ENCODE measurements around the gene SAXO2.
"Not testable (repeated sequence)": the region's sequence is repeated elsewhere in the genome, so short reads cannot be mapped to it uniquely, and the experiment has no call there.

The SAXO2 gene

GRCh38 chr15:82286475-82286874 is 23.9 kb downstream of the SAXO2 start:
- not testable (repeated sequence) for DNase-seq (ENCODE audit: low read depth)

- not testable (repeated sequence) for DNase-seq (ENCODE audit: low read depth)
Measured at GRCh38 chr15:82288202-82288601, 25.6 kb downstream of the SAXO2 start.

- DNase-seq (ENCODE audit: low read depth), result no peak
Measured at GRCh38 chr15:82292271-82292670, 29.7 kb downstream of the SAXO2 start.

- no peak for DNase-seq (ENCODE audit: low read depth)
Measured at GRCh38 chr15:82294061-82294690, 31.6 kb downstream of the SAXO2 start.

GRCh38 chr15:82297546-82297945 is 34.9 kb downstream of the SAXO2 start:
- no peak for DNase-seq (ENCODE audit: low read depth)

- no peak for DNase-seq (ENCODE audit: low read depth)
Measured at GRCh38 chr15:82298032-82298431, 35.4 kb downstream of the SAXO2 start.

- DNase-seq (ENCODE audit: low read depth), result no peak
Measured at GRCh38 chr15:82298520-82298919, 35.9 kb downstream of the SAXO2 start.

- DNase-seq (ENCODE audit: low read depth), result not testable (repeated sequence)
Measured at GRCh38 chr15:82299511-82299914, 36.9 kb downstream of the SAXO2 start.

- not testable (repeated sequence) for DNase-seq (ENCODE audit: low read depth)
Measured at GRCh38 chr15:82300326-82300725, 37.7 kb downstream of the SAXO2 start.

GRCh38 chr15:82300883-82301282 is 38.3 kb downstream of the SAXO2 start:
- no peak for DNase-seq (ENCODE audit: low read depth)

- DNase-seq (ENCODE audit: low read depth), result no peak
Measured at GRCh38 chr15:82301296-82302016, 38.8 kb downstream of the SAXO2 start.

- no peak for DNase-seq (ENCODE audit: low read depth)
Measured at GRCh38 chr15:82303956-82304777, 41.5 kb downstream of the SAXO2 start.

- no peak for DNase-seq (ENCODE audit: low read depth)
Measured at GRCh38 chr15:82304778-82305090, 42.1 kb downstream of the SAXO2 start.

- no peak for DNase-seq (ENCODE audit: low read depth)
Measured at GRCh38 chr15:82305621-82306048, 43.0 kb downstream of the SAXO2 start.

- DNase-seq (ENCODE audit: low read depth), result no peak
Measured at GRCh38 chr15:82306791-82307713, 44.4 kb downstream of the SAXO2 start.

GRCh38 chr15:82307714-82308081 is 45.1 kb downstream of the SAXO2 start:
- no peak for DNase-seq (ENCODE audit: low read depth)

- DNase-seq (ENCODE audit: low read depth), result no peak
Measured at GRCh38 chr15:82309802-82310201, 47.2 kb downstream of the SAXO2 start.

- not testable (repeated sequence) for DNase-seq (ENCODE audit: low read depth)
Measured at GRCh38 chr15:82311321-82311720, 48.7 kb downstream of the SAXO2 start.

- peak; percentile 45 for DNase-seq (ENCODE audit: low read depth)
Measured at GRCh38 chr15:82312586-82313349, 50.1 kb downstream of the SAXO2 start.

- DNase-seq (ENCODE audit: low read depth), result no peak
Measured at GRCh38 chr15:82313446-82313845, 50.8 kb downstream of the SAXO2 start.

Measured in GM04504 (cell line).